NOMO-1 treated with DMSO at 0.1 percent for 48 hours (cell line): ENCODE data around the gene CD28.

Experiments
- DNase-seq: peaks from one replicate; lab custom pipeline; 2025; ENCODE audit not compliant: unreplicated experiment; lab: John Stamatoyannopoulos, UW

Gene CD28

GRCh38 chr2:203713381-203713780 lies 6.9 kb downstream of the CD28 start:
- no peak for DNase-seq

GRCh38 chr2:203714112-203714511 lies 7.7 kb downstream of the CD28 start:
- DNase-seq: no peak

GRCh38 chr2:203715744-203716143 lies 9.3 kb downstream of the CD28 start:
- no peak for DNase-seq

- peak; percentile 24 for DNase-seq
Observed at GRCh38 chr2:203718087-203718486, 11.6 kb downstream of the CD28 start.

DNA sequence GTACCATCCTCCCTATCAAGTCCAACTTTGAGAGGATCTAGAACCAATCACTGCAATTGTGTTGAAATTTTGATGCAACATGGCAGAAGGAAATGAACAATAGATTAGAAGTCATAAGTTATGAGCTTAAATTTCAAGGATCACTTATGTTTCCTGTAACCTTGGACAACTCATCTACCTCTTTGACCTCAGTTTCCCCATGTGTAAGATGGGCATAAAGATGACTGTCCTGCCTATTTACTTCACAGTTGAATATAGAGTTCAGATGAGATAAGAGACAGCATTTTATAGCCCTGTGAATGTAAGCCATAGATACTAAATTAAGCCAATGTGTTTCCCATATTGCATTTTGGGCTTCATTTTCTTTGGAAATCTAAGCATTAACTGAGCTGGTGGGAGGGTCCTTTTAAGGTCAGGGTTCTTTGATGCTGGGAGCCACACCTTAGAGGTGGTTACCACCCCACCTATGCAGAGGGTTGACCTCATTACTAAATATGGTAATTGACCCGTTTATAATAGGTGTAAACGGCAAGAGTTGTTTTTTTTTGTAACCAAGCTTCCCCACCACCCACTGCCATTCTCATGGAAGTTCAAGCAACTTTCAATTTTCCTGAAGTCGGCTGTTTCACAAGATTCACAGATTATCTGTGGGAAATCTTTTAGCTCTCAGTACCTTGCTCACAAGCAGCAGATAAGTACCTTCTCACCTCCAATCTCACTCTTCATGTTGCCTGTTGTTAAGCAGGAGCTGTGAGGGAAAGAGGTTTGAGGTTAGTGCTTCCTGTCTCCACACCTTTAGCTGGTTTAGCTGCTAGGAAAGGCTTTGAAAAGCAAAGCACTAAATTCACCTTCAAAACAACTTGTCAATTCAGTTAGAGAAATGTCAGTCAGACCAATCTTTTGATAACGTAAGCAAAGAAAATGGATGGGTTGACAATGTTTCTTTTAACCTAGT lies 13.3 kb downstream of the CD28 start:
- no peak for DNase-seq

DNA sequence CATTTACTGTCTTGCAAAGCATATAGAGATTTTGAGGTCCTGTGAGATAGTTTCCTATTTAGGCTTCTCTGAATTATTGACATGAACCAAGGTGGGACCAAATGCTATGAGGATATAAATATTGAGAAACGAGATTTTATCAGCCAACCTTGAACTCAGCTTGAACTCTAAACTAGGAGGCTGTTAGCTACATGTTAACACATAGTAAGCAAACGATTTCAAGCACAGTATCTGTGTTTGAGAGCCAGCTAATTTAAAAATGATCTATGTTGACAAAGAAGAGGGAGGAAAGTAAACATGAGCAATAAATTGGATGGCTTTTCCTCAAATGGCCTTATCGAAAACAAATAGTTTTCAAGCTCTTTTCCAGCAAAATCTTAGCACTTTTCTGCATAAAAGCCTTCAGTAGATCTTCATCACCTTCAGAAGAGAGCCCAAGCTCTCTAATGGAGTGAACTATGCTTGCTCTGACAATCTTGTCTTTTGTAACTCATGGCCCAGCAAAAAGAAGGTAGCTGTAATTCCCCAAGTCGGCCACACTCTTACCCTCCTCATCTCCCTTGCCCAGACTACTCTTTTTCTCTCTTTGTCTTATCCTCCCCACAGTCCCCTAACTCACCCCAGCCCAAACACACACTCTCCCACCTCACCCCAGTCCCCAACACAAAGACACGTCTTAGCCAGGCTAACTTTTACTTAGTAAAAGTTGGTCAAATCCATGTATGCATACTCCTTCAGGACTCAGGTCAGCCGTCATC lies 14.7 kb downstream of the CD28 start:
- DNase-seq: no peak

DNA sequence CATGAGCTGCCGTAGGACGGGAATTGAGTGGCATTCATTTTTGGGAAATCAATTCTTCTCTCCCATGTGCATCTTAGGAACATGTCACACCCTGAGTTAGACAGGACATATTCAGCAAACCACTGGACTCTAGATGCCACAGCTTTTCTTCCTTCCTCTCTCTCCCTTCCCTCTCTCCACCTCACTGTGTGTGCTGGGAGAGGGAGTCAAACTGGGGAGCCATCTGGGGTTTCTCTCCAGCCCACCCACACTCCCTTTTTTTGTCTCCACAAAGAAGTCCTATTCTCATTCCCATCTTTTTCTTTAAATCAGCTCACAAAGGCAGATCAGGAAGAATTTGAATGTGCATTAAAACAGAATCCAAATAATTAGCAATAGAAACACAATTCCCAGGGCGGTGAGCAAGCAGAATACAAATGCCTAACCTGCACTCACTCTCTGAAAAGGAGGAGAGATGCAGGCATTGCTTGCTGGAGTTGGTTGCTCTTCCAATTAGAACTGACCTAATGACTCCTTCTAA lies 15.4 kb downstream of the CD28 start:
- no peak for DNase-seq

DNA sequence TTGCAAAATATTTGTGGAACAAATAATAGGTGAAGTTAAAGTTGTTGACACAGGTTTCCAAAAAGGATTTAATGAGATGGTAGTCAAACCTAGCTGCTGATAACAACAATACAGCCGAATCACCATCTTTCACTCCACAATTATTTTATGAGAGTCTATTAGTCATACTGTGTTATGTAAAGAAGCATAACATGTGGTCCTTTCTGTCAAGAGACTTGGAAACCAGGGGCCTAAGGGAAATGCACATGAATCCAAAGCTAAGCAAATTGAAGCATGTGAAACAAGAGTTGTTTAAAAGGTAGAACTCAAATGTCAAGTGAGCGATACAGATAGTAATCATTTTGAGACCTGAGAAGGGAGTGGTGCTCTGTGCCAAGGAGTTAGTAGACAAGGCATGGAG lies 16.0 kb downstream of the CD28 start:
- DNase-seq: no peak

- DNase-seq: no peak
Observed at GRCh38 chr2:203728321-203728720, 21.9 kb downstream of the CD28 start.

GRCh38 chr2:203730076-203730729 lies 23.8 kb downstream of the CD28 start:
- DNase-seq: no peak

DNA sequence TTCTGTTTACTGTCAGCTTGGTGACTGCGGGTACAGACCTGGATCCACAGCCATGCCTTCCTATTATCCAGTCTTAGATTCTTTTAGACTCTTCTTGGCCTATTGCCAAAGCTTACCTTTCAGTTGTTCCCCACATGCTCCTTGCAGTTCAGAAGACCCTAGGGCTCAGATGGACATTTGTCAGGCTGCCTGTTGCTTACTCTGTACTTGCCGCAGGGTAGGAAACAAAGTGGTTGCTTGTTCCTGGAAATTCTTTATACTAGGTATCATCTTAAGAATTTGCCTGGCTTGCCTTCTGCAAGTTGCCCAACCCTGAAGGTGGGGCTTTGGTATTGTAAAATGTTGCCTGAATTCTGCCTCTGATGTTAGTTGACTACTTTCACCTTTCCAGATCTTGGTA lies 24.4 kb downstream of the CD28 start:
- no peak for DNase-seq

DNA sequence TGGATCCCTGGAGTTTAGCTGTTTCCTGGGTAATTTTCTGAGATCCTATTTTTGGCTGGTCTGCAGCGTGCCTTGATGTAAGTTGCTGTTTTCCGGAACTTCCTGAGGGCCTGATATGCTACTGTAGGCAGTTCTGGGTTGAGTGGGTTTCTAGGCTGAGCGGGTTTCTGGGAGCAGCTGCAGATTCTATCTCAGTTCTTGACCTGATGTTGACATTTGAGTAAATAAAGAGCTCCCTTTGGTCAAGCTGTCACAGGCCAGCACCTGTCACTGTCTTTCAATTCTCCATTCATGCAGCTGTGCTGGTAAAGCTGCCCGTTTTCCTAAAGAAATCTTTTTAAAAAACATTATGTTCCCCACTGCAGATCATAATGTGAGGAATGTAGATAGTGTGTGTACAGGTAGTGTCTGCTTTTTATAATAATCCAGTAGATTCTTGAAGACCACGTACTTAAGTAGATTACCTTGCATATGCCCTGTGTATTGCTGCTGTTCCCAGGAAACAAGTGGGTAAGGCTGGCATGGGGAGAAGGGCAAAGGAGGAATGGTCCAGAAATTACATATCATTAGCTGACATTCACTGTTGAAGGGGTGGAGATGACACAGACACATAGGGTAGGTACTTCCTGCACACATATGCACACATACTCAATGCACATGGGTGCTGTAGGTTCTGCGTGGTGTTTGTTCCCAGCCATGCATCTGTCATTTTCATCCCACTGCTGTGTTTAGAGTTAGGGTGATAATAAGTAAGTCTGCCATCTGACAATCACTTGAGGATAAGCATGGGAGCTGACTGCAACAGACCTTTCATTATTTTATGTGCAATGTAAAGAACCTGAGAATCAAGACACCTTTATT lies 25.9 kb downstream of the CD28 start:
- DNase-seq: no peak

GRCh38 chr2:203732953-203733510 lies 26.6 kb downstream of the CD28 start:
- no peak for DNase-seq

DNA sequence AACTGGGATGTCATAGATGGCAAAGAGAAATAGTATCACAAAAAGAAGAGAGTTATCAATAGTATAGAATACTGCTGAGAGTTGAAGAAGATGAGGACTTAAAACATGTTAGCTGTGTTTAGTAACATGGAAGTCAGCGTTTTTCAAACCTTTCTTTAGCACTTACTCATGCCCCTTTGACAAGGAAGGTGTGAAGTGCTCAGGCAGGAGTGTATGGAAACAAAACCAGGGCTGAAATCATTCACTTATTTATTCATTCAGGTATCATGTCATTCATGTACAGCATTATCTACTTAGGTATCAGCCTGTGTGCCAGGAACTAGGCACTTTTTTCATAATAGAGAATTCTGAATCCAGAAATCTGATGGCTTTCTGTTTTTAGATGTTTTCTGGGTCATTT lies 27.2 kb downstream of the CD28 start:
- DNase-seq: no peak

GRCh38 chr2:203734276-203734983 lies 28.0 kb downstream of the CD28 start:
- DNase-seq: no peak

DNA sequence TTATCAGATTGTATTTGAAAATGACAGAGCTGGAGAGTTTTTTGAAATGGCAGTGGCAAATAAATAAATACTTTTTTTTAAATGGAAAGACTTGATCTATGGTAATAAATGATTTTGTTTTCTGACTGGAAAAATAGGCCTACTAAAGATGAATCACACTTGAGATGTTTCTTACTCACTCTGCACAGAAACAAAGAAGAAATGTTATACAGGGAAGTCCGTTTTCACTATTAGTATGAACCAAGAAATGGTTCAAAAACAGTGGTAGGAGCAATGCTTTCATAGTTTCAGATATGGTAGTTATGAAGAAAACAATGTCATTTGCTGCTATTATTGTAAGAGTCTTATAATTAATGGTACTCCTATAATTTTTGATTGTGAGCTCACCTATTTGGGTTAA lies 30.9 kb downstream of the CD28 start:
- DNase-seq: no peak

DNA sequence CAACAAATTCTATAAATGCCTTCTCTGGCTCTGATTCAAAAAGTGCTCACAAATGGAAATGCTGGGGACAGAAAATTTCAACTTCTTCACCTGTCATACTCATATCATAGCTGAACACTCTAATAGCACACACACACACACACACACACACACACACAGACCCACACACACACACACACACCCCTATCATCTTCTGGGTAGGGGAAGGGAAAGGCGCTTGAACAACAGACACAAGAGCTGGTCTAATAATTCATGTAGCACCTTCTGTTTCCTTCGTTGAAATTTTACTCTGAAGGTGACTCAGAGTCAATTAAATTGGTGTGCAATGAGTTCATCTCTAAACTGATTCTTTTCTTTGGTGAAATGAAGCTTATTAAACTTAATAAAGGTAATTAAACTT lies 32.9 kb downstream of the CD28 start:
- no peak for DNase-seq

- no peak for DNase-seq
Observed at GRCh38 chr2:203740871-203741281, 34.4 kb downstream of the CD28 start.

DNA sequence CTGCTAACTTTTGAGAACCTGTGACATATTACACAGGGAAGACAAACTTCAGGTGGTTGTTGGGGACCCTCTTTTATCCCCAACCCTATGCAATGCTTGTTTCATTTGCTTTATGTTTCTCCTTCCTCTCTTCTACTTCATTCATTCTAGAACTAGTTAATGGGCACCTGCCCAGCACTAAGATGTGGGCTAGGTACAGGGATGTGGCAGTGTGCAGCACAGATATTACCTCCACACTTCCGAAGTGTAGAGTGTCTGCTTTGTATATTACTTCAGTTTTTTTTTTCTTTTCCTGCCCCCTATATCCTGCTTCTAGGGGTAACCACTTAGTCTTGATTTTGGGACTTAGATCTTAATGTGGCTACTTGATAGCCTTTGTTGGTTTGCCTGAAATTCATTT lies 35.1 kb downstream of the CD28 start:
- no peak for DNase-seq
